H9 (cell line): Measurements from ENCODE around the gene MRPL21. TPM values are rescaled to one million over a fixed set of nuclear protein-coding genes. Genes with fewer than 3 reads are reported as not detected.
A peak's percentile ranks its signal among the peaks of the same experiment; 100 is the strongest.

Source experiments
- DNase-seq: peaks from one replicate; pipeline ENCODE4 v3.0.0-alpha.2; 2017
- H2AFZ ChIP-seq: one replicate; pipeline ENCODE4 v1.6.1; 2013; ENCODE audit warnings: mild to moderate bottlenecking, low read length, control low read depth, moderate library complexity
- H2AK5ac ChIP-seq: 2 replicates; pipeline ENCODE4 v1.6.1; 2013; ENCODE audit warnings: low read length, control low read depth, mixed read lengths; ENCODE audit not compliant: insufficient read length
- H2BK120ac ChIP-seq: one replicate; pipeline ENCODE4 v1.6.1; 2013; ENCODE audit warnings: low read depth, mild to moderate bottlenecking, low read length, control low read depth, inconsistent platforms; ENCODE audit not compliant: poor library complexity, severe bottlenecking
- H2BK12ac ChIP-seq: 2 replicates; pipeline ENCODE4 v1.6.1; 2013; ENCODE audit warnings: low read length, control low read depth, mixed read lengths, low read depth; ENCODE audit not compliant: insufficient read length
- H2BK15ac ChIP-seq: 2 replicates; pipeline ENCODE4 v1.6.1; 2013; ENCODE audit warnings: low read depth, low read length, control low read depth
- H2BK20ac ChIP-seq: one replicate; pipeline ENCODE4 v1.6.1; 2013; ENCODE audit warnings: low read depth, mild to moderate bottlenecking, low read length, control low read depth, inconsistent platforms; ENCODE audit not compliant: poor library complexity, severe bottlenecking
- H2BK5ac ChIP-seq: 2 replicates; pipeline ENCODE4 v1.6.1; 2013; ENCODE audit warnings: low read length, control low read depth, mixed read lengths; ENCODE audit not compliant: insufficient read length
- H3K14ac ChIP-seq: 2 replicates; pipeline ENCODE4 v1.6.1; 2013; ENCODE audit warnings: low read length, control low read depth; ENCODE audit not compliant: insufficient read depth
- H3K18ac ChIP-seq: 2 replicates; pipeline ENCODE4 v1.6.1; 2013; ENCODE audit warnings: low read depth, mild to moderate bottlenecking, mixed read lengths, low read length, control low read depth; ENCODE audit not compliant: insufficient read length
- H3K23ac ChIP-seq: 2 replicates; pipeline ENCODE4 v1.6.1; 2013; ENCODE audit warnings: low read length, control low read depth, mixed read lengths, low read depth; ENCODE audit not compliant: insufficient read length
- H3K23me2 ChIP-seq: 2 replicates; pipeline ENCODE4 v1.6.1; 2013; ENCODE audit warnings: low read depth, mild to moderate bottlenecking, mixed read lengths, low read length, control low read depth; ENCODE audit not compliant: insufficient read length, poor library complexity, severe bottlenecking
- H3K27ac ChIP-seq: 2 replicates; pipeline ENCODE4 v1.5.1; 2013; ENCODE audit warnings: low read length, control low read depth, mixed read lengths, low read depth; ENCODE audit not compliant: insufficient read length
- H3K27me3 ChIP-seq: 2 replicates; pipeline ENCODE4 v1.6.1; 2013; ENCODE audit warnings: low read length, control low read depth, inconsistent platforms; ENCODE audit not compliant: insufficient read depth
- H3K4ac ChIP-seq: 2 replicates; pipeline ENCODE4 v1.6.1; 2013; ENCODE audit warnings: low read depth, mild to moderate bottlenecking, control low read depth, inconsistent platforms, low read length, moderate library complexity
- H3K4me1 ChIP-seq: 2 replicates; pipeline ENCODE4 v1.6.1; 2013; ENCODE audit warnings: low read length, control low read depth, inconsistent platforms; ENCODE audit not compliant: insufficient read depth
- H3K4me2 ChIP-seq: 2 replicates; pipeline ENCODE4 v1.6.1; 2013; ENCODE audit warnings: low read length, control low read depth, mixed read lengths; ENCODE audit not compliant: insufficient read length, insufficient read depth
- H3K56ac ChIP-seq: 2 replicates; pipeline ENCODE4 v1.6.1; 2013; ENCODE audit warnings: low read depth, mild to moderate bottlenecking, mixed read lengths, low read length, control low read depth; ENCODE audit not compliant: insufficient read length
- H3K79me1 ChIP-seq: 2 replicates; pipeline ENCODE4 v1.6.1; 2013; ENCODE audit warnings: low read depth, mild to moderate bottlenecking, moderate library complexity, low read length, control low read depth, inconsistent platforms; ENCODE audit not compliant: insufficient read depth, poor library complexity, severe bottlenecking
- H3K79me2 ChIP-seq: 2 replicates; pipeline ENCODE4 v1.6.1; 2013; ENCODE audit warnings: low read length, control low read depth, inconsistent platforms; ENCODE audit not compliant: insufficient read depth
- H3K9ac ChIP-seq: 2 replicates; pipeline ENCODE4 v1.6.1; 2013; ENCODE audit warnings: low read length, control low read depth, mixed read lengths; ENCODE audit not compliant: insufficient read length; ENCODE audit errors: extremely low read depth
- H3K9me3 ChIP-seq: one replicate; pipeline ENCODE4 v1.6.1; 2013; ENCODE audit warnings: low read depth, low read length, inconsistent platforms; ENCODE audit not compliant: control insufficient read depth
- H3T11ph ChIP-seq: one replicate; pipeline ENCODE4 v1.6.1; 2013; ENCODE audit warnings: mild to moderate bottlenecking, low read length, control low read depth, inconsistent platforms
- H4K20me1 ChIP-seq: one replicate; pipeline ENCODE4 v1.6.1; 2013; ENCODE audit not compliant: control insufficient read depth, insufficient read length, insufficient read depth
- H4K5ac ChIP-seq: 2 replicates; pipeline ENCODE4 v1.6.1; 2013; ENCODE audit warnings: low read depth, mild to moderate bottlenecking, mixed read lengths, low read length, control low read depth; ENCODE audit not compliant: insufficient read length
- H4K8ac ChIP-seq: replicated peaks from 2 replicates; pipeline ENCODE4 v1.6.1; 2013; ENCODE audit warnings: low read length, control low read depth, mixed read lengths, low read depth; ENCODE audit not compliant: insufficient read length
- H4K91ac ChIP-seq: 2 replicates; pipeline ENCODE4 v1.6.1; 2013; ENCODE audit warnings: low read depth, mild to moderate bottlenecking, moderate library complexity, mixed read lengths, low read length, control low read depth; ENCODE audit not compliant: insufficient read length
- H3K27ac Mint-ChIP-seq, 3 experiments: 2 replicates in 2 of 3; 3 replicates in 1 of 3; pipeline ENCODE4 v1.8.0; 2020 to 2021; ENCODE audit warnings: mixed read lengths in 3 of 3, mild to moderate bottlenecking in 1 of 3, moderate library complexity in 1 of 3
- H3K27me3 Mint-ChIP-seq: 2 replicates; pipeline ENCODE4 v1.8.0; 2021; ENCODE audit warnings: low read depth, mild to moderate bottlenecking, moderate library complexity, mixed read lengths
- H3K36me3 Mint-ChIP-seq, 3 experiments: 2 replicates in 2 of 3; 3 replicates in 1 of 3; pipeline ENCODE4 v1.8.0; 2020 to 2021; ENCODE audit warnings: low read depth in 3 of 3, mixed read lengths in 3 of 3; ENCODE audit not compliant: insufficient read depth in 1 of 3
- H3K4me1 Mint-ChIP-seq, 2 experiments: 2 replicates each; pipeline ENCODE4 v1.8.0; 2020; ENCODE audit warnings: mixed read lengths in 2 of 2
- H3K4me3 Mint-ChIP-seq, 2 experiments: 2 replicates in 1 of 2; 3 replicates in 1 of 2; pipeline ENCODE4 v1.8.0; 2020 to 2021; ENCODE audit warnings: mild to moderate bottlenecking in 2 of 2, mixed read lengths in 2 of 2, moderate library complexity in 1 of 2
- H3K9me3 Mint-ChIP-seq, 2 experiments: 2 replicates in 1 of 2; 3 replicates in 1 of 2; pipeline ENCODE4 v1.8.0; 2020; ENCODE audit warnings: mild to moderate bottlenecking in 2 of 2, mixed read lengths in 2 of 2, moderate library complexity in 1 of 2
- CTCF ChIP-seq: fragments of 200-600 bp; sonication (generic); conservative IDR thresholded peaks from 3 replicates; pipeline ENCODE4 v1.8.0; 2021; ENCODE audit warnings: antibody characterized with exemption, mild to moderate bottlenecking
- WGBS: extraction: QIAGEN DNeasy Blood & Tissue Kit; methylation state at CpG from one replicate; pipeline ENCODE4 v1.1.7; 2013; ENCODE audit warnings: missing lambda C conversion rate, low lambda C conversion rate, mixed read lengths; ENCODE audit not compliant: insufficient read length; ENCODE audit errors: extremely low coverage; 5-methylcytosine and 5-hydroxymethylcytosine counted together
- total RNA-seq: library from RNA; stranded (reverse); gene quantifications from 2 replicates; pipeline ENCODE4 v1.2.1, GENCODE V29; 2021

The MRPL21 gene
- total RNA-seq, 1 experiment from 2014 or later, result 91.5 TPM

GRCh38 chr11:68841718-68842426 is 61.8 kb downstream of the MRPL21 start, which contains the start of gene CPT1A:
Gene CPT1A, minus strand, starts transcription at chr11:68841916. Its CDS starts 26,442 bp downstream, at chr11:68815474.
- Histone ChIP-seq H3K23ac (no peak within 1 kb of the TSS), H3K4me2 (peak within 1 kb of the TSS; percentile 77), H4K8ac (no peak within 1 kb of the TSS), H3K23me2 (peaks cover 14% of the 10 kb centered on the region), H3K27ac (no peak within 1 kb of the TSS), H2BK20ac (no peak within 1 kb of the TSS), H4K5ac (no peak within 1 kb of the TSS), H4K91ac (no peak within 1 kb of the TSS), H4K20me1 (peaks cover 4% of the 10 kb centered on the region), H3K9ac (no peak within 1 kb of the TSS), H3K14ac (no peak within 1 kb of the TSS), H2BK5ac (no peak within 1 kb of the TSS), H3K79me1 (no peaks in the 10 kb centered on the region), H3K9me3 (no peaks in the 10 kb centered on the region), H2AFZ (no peak within 1 kb of the TSS), H3K4ac (no peak within 1 kb of the TSS), H2AK5ac (no peak within 1 kb of the TSS), H3T11ph (no peak within 1 kb of the TSS), H3K79me2 (no peaks in the 10 kb centered on the region), H3K56ac (no peak within 1 kb of the TSS), H3K18ac (no peak within 1 kb of the TSS), H3K27me3 (peaks cover 26% of the 10 kb centered on the region), H2BK15ac (no peak within 1 kb of the TSS), H3K4me1 (no peaks in the 10 kb centered on the region), H2BK120ac (no peak within 1 kb of the TSS), H2BK12ac (no peak within 1 kb of the TSS)
- Mint-ChIP-seq H3K4me3 (peak within 1 kb of the TSS; percentile 71), H3K27me3 (peaks cover 77% of the 10 kb centered on the region), H3K36me3 (no peaks in the 10 kb centered on the region), H3K4me1 (peaks cover 22 to 29% of the 10 kb centered on the region in 2 experiments), H3K27ac (no peak within 1 kb of the TSS), H3K9me3 (peaks cover 0 to 6% of the 10 kb centered on the region in 2 experiments; a peak in 3 of 5 replicates)
- no CpG with 5 or more reads among the region's 82 CpGs for WGBS
- DNase-seq, result peak; percentile 71
- TF ChIP-seq CTCF, result no peak

Other genes with a start within 250 kb of the MRPL21 start
- gene GAL, start 219.3 kb downstream of the MRPL21 start, total RNA-seq, result 65.2 and 67.5 TPM in 2 replicates
- 42.1 and 45.2 TPM in 2 replicates for gene TESMIN, start 152.3 kb downstream of the MRPL21 start, total RNA-seq
- 6.1 and 7.5 TPM in 2 replicates for gene CPT1A, start 61.9 kb downstream of the MRPL21 start, total RNA-seq
- 21.9 and 24.0 TPM in 2 replicates for gene IGHMBP2, start 59 bp upstream of the MRPL21 start, total RNA-seq
- not detected in 2 replicates for gene MRGPRD, start 77.2 kb upstream of the MRPL21 start, total RNA-seq
- gene MRGPRF, start 109.4 kb upstream of the MRPL21 start, total RNA-seq, result 4.0 and 4.3 TPM in 2 replicates
- 16.2 and 16.8 TPM in 2 replicates for gene TPCN2, start 145.1 kb upstream of the MRPL21 start, total RNA-seq